ENCODE measurements around the gene IL17RC. TPM values are rescaled to one million over a fixed set of nuclear protein-coding genes. Genes with fewer than 3 reads are reported as not detected.

IL17RC gene
- total and polyA plus RNA-seq, 2 experiments from 2014 or later = 8.4 to 12.6 TPM

DNA sequence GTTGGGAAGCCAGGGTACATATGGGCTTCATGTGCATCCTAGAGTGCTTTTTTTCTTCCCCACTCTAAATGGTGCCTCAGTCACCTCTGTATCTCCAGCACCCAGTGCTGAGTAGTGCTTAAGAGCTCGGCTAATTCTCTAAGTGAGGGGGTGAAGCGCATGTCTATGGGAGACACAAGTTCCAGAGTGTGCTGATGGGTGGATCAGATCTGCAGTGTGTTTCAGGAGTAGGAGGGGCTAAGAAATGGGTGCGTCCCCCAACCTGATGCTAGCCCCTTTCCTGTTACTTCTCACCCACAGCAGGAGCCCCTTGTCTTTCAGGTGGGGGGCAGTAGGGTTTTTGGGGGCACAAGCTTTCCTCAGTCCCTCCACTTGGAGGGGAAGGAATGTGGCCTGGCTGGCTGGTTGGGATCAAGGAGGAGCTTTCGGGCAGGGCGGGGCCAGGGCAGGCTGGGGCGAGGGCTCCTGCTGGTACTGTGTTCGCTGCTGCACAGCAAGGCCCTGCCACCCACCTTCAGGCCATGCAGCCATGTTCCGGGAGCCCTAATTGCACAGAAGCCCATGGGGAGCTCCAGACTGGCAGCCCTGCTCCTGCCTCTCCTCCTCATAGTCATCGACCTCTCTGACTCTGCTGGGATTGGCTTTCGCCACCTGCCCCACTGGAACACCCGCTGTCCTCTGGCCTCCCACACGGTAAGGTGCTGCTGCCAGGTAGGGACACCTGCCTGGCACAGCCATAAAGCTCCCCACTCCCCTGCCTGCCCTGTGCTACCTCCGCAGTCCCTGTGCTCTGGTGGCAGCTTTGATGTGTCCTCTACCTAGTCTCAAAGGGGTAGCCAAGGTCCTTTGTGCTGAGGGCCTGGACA lies 14.3 kb upstream of the IL17RC start, which contains the start of gene IL17RE:
IL17RE (plus strand) TSS at position 477 of the 866 bp plus-strand sequence; CDS start at position 562, 85 bp downstream.
- no peaks in the 10 kb centered on the region for H3K9me2 ChIP-seq (ENCODE audit: insufficient read depth)
- DNase-seq (ENCODE audit: low spot score) (peak; percentile 55), ATAC-seq (peak; percentile 93)
- H3K27me3 ChIP-seq (ENCODE audit: insufficient read depth) = no peaks in the 10 kb centered on the region
- no peak within 1 kb of the TSS for H3K27ac ChIP-seq (ENCODE audit: low read depth)
- peak within 1 kb of the TSS; percentile 99 for H2AFZ ChIP-seq
- H3F3A ChIP-seq (replicated peaks; ENCODE audit: low read depth) = no peaks in the 10 kb centered on the region
- peaks cover 17% of the 10 kb centered on the region for H3K4me1 ChIP-seq (ENCODE audit: insufficient read depth)
- Mint-ChIP-seq H3K36me3 (ENCODE audit: low read depth) (no peaks in the 10 kb centered on the region; the same call in 2 of the 3 replicates), H3K4me1 (peaks cover 20% of the 10 kb centered on the region), H3K27ac (no peak within 1 kb of the TSS), H3K4me3 (peak within 1 kb of the TSS; percentile 35), H3K9me3 (no peaks in the 10 kb centered on the region), H3K27me3 (ENCODE audit: insufficient read depth, low read depth, poor library complexity) (peaks cover 13% of the 10 kb centered on the region)
- H3K4me2 ChIP-seq = peak within 1 kb of the TSS; percentile 71
- no peaks in the 10 kb centered on the region for H3K36me3 ChIP-seq (ENCODE audit: insufficient read depth)
- no peaks in the 10 kb centered on the region for H4K20me1 ChIP-seq (replicated peaks; ENCODE audit: insufficient read depth)
- H3K79me2 ChIP-seq (replicated peaks; ENCODE audit: insufficient read depth) = no peaks in the 10 kb centered on the region
- no peak for TF ChIP-seq EZH2 (IDR thresholded peaks at IDR 0.05; ENCODE audit: low read depth, unreplicated experiment)
- no peak for TF ChIP-seq EZH2phosphoT487 (IDR thresholded peaks at IDR 0.05; ENCODE audit: unreplicated experiment)
- TF ChIP-seq, protein P1, sequence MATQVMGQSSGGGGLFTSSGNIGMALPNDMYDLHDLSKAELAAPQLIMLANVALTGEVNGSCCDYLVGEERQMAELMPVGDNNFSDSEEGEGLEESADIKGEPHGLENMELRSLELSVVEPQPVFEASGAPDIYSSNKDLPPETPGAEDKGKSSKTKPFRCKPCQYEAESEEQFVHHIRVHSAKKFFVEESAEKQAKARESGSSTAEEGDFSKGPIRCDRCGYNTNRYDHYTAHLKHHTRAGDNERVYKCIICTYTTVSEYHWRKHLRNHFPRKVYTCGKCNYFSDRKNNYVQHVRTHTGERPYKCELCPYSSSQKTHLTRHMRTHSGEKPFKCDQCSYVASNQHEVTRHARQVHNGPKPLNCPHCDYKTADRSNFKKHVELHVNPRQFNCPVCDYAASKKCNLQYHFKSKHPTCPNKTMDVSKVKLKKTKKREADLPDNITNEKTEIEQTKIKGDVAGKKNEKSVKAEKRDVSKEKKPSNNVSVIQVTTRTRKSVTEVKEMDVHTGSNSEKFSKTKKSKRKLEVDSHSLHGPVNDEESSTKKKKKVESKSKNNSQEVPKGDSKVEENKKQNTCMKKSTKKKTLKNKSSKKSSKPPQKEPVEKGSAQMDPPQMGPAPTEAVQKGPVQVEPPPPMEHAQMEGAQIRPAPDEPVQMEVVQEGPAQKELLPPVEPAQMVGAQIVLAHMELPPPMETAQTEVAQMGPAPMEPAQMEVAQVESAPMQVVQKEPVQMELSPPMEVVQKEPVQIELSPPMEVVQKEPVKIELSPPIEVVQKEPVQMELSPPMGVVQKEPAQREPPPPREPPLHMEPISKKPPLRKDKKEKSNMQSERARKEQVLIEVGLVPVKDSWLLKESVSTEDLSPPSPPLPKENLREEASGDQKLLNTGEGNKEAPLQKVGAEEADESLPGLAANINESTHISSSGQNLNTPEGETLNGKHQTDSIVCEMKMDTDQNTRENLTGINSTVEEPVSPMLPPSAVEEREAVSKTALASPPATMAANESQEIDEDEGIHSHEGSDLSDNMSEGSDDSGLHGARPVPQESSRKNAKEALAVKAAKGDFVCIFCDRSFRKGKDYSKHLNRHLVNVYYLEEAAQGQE (IDR thresholded peaks at IDR 0.05; ENCODE audit: unreplicated experiment) = no peak
- TF ChIP-seq, protein P2, sequence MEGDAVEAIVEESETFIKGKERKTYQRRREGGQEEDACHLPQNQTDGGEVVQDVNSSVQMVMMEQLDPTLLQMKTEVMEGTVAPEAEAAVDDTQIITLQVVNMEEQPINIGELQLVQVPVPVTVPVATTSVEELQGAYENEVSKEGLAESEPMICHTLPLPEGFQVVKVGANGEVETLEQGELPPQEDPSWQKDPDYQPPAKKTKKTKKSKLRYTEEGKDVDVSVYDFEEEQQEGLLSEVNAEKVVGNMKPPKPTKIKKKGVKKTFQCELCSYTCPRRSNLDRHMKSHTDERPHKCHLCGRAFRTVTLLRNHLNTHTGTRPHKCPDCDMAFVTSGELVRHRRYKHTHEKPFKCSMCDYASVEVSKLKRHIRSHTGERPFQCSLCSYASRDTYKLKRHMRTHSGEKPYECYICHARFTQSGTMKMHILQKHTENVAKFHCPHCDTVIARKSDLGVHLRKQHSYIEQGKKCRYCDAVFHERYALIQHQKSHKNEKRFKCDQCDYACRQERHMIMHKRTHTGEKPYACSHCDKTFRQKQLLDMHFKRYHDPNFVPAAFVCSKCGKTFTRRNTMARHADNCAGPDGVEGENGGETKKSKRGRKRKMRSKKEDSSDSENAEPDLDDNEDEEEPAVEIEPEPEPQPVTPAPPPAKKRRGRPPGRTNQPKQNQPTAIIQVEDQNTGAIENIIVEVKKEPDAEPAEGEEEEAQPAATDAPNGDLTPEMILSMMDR (conservative IDR thresholded peaks at IDR 0.05; ENCODE audit: low read depth in 2 of 2) = no peak
- no peak for TF ChIP-seq JUNB (IDR thresholded peaks at IDR 0.05; ENCODE audit: unreplicated experiment)
- no peak for TF ChIP-seq CREB1 (CRISPR knock-in tag; IDR thresholded peaks at IDR 0.05; ENCODE audit: low read depth)
- TF ChIP-seq, protein P3, sequence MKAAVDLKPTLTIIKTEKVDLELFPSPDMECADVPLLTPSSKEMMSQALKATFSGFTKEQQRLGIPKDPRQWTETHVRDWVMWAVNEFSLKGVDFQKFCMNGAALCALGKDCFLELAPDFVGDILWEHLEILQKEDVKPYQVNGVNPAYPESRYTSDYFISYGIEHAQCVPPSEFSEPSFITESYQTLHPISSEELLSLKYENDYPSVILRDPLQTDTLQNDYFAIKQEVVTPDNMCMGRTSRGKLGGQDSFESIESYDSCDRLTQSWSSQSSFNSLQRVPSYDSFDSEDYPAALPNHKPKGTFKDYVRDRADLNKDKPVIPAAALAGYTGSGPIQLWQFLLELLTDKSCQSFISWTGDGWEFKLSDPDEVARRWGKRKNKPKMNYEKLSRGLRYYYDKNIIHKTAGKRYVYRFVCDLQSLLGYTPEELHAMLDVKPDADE (IDR thresholded peaks at IDR 0.05) = no peak
- TF ChIP-seq STAT1 (IDR thresholded peaks at IDR 0.05; ENCODE audit: unreplicated experiment) = no peak
- H3K4me3 ChIP-seq = peak within 1 kb of the TSS; percentile 42
